Measurements from ENCODE around the gene LEMD2.

DNA sequence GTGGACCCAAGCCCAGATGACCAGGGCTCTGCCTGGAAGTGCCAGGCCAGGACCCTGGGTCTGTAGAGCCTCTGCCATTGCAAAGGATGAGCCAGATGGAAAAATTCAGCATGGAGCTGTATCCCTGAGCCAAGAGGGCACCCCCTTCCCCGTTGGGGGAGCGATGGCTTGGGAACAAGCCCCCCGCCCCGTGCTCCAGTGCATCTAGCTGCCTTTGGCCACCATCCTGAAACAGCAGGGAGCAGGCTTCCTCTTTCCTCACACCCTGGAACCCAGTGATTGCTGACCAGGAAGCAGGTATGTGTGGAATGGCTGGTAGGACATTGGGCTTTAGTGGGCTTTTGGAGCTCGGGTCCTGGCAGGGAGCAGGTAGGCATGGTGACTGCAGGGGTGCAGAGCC, 12.7 kb upstream of the LEMD2 start:
- TF ChIP-seq, protein P1, sequence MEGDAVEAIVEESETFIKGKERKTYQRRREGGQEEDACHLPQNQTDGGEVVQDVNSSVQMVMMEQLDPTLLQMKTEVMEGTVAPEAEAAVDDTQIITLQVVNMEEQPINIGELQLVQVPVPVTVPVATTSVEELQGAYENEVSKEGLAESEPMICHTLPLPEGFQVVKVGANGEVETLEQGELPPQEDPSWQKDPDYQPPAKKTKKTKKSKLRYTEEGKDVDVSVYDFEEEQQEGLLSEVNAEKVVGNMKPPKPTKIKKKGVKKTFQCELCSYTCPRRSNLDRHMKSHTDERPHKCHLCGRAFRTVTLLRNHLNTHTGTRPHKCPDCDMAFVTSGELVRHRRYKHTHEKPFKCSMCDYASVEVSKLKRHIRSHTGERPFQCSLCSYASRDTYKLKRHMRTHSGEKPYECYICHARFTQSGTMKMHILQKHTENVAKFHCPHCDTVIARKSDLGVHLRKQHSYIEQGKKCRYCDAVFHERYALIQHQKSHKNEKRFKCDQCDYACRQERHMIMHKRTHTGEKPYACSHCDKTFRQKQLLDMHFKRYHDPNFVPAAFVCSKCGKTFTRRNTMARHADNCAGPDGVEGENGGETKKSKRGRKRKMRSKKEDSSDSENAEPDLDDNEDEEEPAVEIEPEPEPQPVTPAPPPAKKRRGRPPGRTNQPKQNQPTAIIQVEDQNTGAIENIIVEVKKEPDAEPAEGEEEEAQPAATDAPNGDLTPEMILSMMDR (conservative IDR thresholded peaks at IDR 0.05 in 1 of 2, IDR thresholded peaks at IDR 0.05 in 1 of 2; ENCODE audit: low read depth in 1 of 2, low read length in 2 of 2) = no peak
- TF ChIP-seq EZH2 (IDR thresholded peaks at IDR 0.05; ENCODE audit: low read length, missing control alignments) = no peak
